H1 (cell line): ENCODE data around the gene SHROOM3. TPM values are rescaled to one million over a fixed set of nuclear protein-coding genes. Genes with fewer than 3 reads are reported as not detected.

Source experiments
- POLR2AphosphoS5 ChIP-seq: IDR thresholded peaks from 2 replicates; pipeline ENCODE4 v1.6.1; 2011; ENCODE audit warnings: low read depth, low read length
- RBBP5 ChIP-seq: IDR thresholded peaks from 2 replicates; pipeline ENCODE4 v1.7.1; 2012; ENCODE audit warnings: low read depth, mild to moderate bottlenecking, inconsistent platforms, low read length, moderate library complexity, borderline replicate concordance
- SRF ChIP-seq: IDR thresholded peaks from 2 replicates; pipeline ENCODE4 v1.6.1; 2011; ENCODE audit warnings: mild to moderate bottlenecking, low read depth, low read length, moderate library complexity
- TEAD4 ChIP-seq: IDR thresholded peaks from 2 replicates; pipeline ENCODE4 v1.6.1; 2012; ENCODE audit warnings: low read depth, low read length, inconsistent platforms, mixed read lengths
- polyA plus RNA-seq, 7 experiments: library from polyadenylated mRNA; depleted of rRNA in 3 of 7; stranded (reverse) in 5 of 7; unstranded in 2 of 7; fragments of >200 nt in 5 of 7; fragments of 200-250 nt in 2 of 7; gene quantifications; 1 replicate in 5 of 7; 2 replicates in 1 of 7; 4 replicates in 1 of 7; pipeline versions ENCODE4 v1.2.1 to v1.2.3, GENCODE V29; 2011 to 2013; ENCODE audit warnings: missing spikeins in 2 of 7, mixed read lengths in 2 of 7
- total RNA-seq: library from RNA; stranded (reverse); fragmentation: NEBNext Ultra II Directional; extraction: Animal tissue kit (Norgen Biotek cat#: 25700); gene quantifications from 2 replicates; pipeline ENCODE4 v1.2.1, GENCODE V29; 2021

SHROOM3 gene
- total and polyA plus RNA-seq, 2 of the 8 experiments (the other 6 are each of a cell fraction or from before 2014, with no cell fraction given) = 15.8 to 34.0 TPM

GRCh38 chr4:76611616-76612207 is 176.7 kb downstream of the SHROOM3 start (continued):
- TF ChIP-seq POLR2AphosphoS5 = no peak
- no peak for TF ChIP-seq SRF
- no peak for TF ChIP-seq RBBP5
- no peak for TF ChIP-seq TEAD4
- TF ChIP-seq, all 59 proteins: peak for 0
